A673 (cell line): ENCODE measurements around the gene PFN3.

Experiments used
- EZH2 ChIP-seq: fragments of 200-600 bp; sonication (generic); IDR thresholded peaks from 2 replicates; pipeline ENCODE4 v1.6.1; 2017; ENCODE audit warnings: borderline replicate concordance, low read depth, mild to moderate bottlenecking, mixed read lengths, antibody characterized with exemption, low read length; ENCODE audit not compliant: poor library complexity, severe bottlenecking
- TF ChIP-seq, protein P1 (sequence below): fragments of 300-800, 200-600 bp; sonication (generic); conservative IDR thresholded peaks from 2 replicates; pipeline ENCODE4 v1.5.1; 2017; ENCODE audit warnings: low read depth, mild to moderate bottlenecking, antibody characterized with exemption, low read length, moderate library complexity, mixed read lengths

DNA sequence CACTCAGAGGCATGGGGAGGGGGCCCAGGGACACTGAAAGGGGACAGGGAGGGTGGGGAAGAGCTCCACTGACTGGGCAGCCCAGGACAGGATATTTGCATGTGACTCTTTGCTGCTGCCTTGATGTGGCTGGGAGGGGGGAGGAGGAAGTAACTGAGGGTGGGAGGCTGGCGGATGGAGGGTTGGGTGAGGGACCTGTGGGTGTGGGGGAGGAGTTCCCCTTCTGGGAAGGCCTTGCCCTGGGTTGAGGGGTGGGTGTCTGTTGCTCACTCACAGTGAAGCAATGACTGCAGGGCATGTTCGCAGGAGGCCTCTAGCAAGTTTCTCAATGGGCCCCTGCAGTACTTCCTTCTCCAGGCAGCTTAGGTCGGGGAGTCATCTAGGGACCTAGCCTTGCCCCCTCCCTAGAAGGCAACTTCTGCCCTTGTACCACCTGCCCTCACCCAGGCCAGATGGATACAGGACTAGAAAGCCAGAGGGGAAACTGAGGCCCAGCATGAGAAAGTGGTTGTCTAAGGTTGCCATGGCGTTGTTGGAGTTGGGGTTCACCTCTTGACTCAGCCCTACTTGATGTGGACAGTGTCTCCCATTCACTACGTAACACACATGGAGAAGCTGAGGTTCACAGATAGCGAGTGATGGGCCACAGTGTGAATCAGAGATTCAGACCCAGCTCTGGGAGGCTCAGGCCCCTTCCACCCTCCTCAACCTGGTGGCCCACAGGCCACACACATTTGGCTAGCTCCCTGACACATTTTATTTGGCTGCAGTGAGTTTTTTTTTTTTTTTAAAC is 29.0 kb upstream of the PFN3 start:
- TF ChIP-seq, protein P1, sequence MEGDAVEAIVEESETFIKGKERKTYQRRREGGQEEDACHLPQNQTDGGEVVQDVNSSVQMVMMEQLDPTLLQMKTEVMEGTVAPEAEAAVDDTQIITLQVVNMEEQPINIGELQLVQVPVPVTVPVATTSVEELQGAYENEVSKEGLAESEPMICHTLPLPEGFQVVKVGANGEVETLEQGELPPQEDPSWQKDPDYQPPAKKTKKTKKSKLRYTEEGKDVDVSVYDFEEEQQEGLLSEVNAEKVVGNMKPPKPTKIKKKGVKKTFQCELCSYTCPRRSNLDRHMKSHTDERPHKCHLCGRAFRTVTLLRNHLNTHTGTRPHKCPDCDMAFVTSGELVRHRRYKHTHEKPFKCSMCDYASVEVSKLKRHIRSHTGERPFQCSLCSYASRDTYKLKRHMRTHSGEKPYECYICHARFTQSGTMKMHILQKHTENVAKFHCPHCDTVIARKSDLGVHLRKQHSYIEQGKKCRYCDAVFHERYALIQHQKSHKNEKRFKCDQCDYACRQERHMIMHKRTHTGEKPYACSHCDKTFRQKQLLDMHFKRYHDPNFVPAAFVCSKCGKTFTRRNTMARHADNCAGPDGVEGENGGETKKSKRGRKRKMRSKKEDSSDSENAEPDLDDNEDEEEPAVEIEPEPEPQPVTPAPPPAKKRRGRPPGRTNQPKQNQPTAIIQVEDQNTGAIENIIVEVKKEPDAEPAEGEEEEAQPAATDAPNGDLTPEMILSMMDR, result no peak
- TF ChIP-seq EZH2, result no peak
